HG02970 (cell line): ENCODE results near the gene KAT8.
"Not testable (repeated sequence)": the region's sequence is repeated elsewhere in the genome, so short reads cannot be mapped to it uniquely, and the experiment has no call there.

ENCODE experiments used
- ATAC-seq: cut with Tn5 transposase; IDR thresholded peaks from one replicate; pipeline ENCODE4 v1.9.1; 2021; ENCODE audit warnings: mild to moderate bottlenecking, moderate library complexity, moderate number of reproducible peaks; ENCODE audit not compliant: unreplicated experiment, low FRiP score

Gene KAT8

GRCh38 chr16:31143011-31143693 is 25.7 kb downstream of the KAT8 start:
- no peak for ATAC-seq

DNA sequence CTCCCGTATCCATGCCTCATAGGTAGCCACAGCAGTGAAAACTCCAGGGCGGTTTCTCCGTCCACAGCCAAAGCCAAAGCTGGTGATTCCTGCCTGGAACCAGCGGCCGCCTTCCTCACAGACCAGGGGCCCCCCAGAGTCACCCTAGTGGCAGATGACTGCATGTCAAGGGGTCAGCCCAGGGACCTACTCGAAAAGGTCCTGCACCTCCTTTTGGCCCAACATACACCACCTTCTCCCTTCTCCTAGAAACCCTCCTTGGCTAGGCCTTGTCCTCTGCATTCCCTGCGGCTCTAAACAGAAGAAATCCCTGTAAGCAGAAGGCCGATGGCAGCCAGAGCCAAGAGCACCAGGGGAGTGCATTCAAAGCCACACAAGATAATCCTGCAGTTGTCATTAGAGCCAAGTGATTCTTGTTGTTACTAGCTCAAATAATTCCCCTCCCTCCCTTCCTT is 26.3 kb downstream of the KAT8 start:
- no peak for ATAC-seq

- not testable (repeated sequence) for ATAC-seq
Observed at GRCh38 chr16:31144418-31144817, 27.0 kb downstream of the KAT8 start.

DNA sequence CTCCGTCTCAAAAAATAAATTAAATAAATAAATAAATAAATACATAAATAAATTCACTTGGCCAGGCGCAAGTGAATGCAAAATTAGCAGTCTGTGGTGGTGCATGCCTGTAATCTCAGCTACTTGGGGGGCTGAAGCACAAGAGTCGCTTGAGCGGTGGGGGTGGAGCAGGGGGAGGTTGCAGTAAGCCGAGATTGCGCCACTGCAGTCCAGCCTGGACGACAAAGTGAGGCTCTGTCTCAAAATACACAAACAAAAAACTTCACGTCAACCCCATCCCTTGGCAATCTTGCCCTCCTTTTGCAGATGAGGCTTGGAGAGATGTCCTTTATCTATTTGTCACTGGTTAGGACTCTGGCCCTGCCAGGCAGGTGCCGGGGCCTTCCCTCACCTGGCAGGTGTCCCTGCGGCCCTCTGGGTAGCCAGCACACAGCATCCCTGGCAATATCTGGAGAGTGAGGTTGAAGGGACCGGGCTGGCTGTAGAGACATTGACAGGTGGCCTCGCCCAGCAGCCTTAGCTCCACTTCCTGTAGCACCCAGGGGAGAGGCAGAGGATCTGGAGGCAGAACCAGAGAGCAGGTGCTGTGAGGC is 28.0 kb downstream of the KAT8 start:
- no peak for ATAC-seq

DNA sequence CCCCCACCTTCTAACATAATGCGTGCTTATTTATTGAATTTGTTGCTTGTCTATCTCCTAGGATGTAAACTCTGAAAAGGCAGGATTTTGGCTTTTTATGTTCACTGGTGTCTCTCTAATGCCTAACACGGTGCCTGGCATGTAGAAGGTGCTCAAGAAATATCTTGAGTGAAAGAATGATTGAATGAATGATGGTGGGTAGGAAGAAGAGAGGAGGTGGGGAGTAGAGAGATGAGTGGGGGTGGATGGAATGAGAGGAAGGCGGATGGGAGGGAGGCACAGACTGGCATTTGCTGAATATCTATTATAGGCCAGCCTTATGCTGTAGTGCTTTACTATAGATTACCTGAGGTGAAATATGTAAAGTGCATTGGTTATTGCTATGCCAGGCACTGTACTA is 30.1 kb downstream of the KAT8 start:
- no peak for ATAC-seq

DNA sequence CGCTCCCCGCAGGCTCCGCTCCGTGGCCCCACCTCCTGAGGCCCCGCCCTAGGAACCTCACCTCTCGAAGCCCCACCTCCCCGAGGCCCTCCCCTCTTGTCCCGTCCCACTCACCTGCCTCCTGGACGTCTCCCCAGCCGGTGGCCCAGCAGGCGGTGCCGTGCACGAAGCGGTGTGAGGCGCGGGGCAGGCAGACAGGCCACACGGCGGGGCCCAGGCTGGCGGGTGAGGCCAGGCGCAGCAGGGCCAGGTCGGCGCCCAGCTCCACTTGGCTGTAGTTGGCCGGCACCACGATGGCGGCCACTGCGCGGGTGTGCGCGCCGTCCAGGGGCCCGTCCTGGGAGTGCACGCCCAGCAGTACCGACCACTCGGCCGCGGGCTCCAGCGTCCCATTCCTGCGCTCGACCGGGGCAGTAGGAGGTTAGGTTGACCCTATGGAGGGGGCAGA is 30.8 kb downstream of the KAT8 start:
- ATAC-seq: no peak

- no peak for ATAC-seq
Observed at GRCh38 chr16:31148896-31149295, 31.4 kb downstream of the KAT8 start.

DNA sequence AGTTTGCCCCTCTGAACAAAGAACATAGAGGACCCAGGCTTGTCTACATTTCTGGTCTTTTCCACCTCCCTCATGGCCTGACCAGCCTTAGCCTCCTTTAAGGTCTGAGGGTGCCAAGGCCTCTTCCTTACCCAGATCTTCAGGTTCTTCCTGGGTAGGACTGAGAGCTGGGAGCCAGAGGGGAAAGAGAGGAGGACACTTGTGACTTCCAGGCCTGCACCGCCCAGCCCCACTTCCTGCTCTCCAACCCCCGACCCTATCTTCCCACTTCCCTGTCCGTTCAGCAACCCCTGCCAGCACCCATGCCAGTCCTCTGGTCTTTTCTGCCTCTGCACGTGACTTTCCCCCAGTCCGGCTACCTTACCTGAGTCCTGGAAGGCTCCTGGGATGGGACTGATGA is 31.9 kb downstream of the KAT8 start:
- no peak for ATAC-seq

DNA sequence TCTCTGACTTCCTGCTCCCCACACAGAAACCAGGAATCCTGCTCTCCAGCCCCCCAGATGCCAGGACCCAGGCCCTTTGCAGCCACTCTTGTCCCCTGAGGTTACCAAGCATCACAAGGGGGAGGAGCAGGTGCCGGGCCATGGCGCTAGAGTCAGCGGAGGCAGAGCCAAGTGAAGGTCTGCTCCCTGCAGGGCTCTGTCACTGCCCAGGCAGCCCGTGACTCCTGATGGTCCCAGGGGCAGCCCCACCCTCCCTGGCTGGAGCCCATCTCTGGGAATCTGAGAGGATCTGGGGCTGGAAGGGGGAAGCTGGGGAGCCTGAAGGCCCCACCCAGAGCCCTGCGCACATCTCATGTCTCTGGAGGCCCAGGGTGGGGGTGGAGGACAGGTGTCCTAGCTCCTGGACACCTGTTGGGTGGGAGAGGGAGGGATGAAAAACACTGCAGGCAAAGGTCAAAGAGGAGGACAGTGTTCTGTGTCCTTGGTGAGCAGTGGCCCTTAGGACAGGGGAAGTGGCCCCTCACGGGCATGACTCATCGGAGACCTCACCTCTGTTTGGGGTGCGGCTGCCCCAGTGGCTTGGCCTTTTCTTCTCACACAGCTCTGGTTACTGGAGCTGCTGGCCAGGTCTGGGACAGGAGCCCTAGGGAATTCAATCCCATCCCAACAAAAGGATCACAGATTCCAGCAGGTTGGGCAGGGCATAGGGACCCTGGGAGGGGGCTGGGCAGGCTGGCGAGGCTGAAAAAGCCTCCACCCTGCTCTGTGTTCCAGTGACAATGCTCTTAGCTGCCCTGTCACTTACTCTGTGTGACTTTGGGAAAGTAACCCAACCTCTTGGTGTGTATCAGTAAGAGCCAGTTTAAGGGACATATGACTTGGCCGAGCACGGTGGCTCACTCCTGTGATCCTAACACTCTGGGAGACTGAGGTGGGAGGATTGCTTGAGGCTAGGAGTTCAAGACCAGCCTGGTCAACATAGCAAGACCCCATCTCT is 32.7 kb downstream of the KAT8 start, which contains the start of gene PRSS36:
Gene PRSS36 (minus strand): TSS at position 173 of the 997 bp plus-strand sequence. CDS start 31 bp downstream, at position 142.
- ATAC-seq: no peak

- not testable (repeated sequence) for ATAC-seq
Observed at GRCh38 chr16:31150976-31151375, 33.5 kb downstream of the KAT8 start.

DNA sequence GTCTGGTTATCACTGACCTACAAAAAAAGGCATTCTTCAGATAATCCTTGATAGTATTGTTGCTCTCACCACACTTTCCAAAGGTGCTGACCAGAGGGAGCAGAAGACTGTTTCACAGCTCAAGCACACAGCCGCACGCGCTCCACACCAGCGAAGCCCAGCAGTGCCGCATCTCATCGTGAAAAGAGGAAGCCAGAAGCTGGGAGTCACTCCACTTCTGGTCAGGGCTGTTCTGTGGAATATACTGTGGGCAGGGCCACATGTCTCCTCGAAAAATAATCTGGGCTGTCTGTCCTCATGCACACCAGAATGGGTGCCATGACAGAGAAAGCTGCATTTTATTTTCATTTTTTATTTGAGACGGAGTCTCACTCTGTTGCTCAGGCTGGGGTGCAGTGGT is 39.7 kb downstream of the KAT8 start:
- no peak for ATAC-seq

DNA sequence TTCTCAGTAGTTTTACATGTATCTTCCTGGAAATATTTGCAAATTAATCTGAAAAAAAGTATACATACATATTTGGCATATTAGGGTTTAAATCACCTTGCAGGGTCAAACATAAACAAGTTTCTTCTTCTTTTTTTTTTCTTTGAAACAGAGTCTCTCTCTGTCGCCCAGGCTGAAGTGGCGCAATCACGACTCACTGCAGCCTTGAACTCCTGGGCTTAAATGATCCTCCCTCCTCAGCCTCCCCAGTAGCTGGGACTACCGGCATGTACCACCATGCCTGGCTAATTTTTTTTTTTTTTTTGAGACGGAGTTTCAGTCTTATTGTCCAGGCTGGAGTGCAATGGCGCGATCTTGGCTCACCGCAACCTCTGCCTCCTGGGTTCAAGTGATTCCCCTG is 49.9 kb downstream of the KAT8 start:
- no peak for ATAC-seq

DNA sequence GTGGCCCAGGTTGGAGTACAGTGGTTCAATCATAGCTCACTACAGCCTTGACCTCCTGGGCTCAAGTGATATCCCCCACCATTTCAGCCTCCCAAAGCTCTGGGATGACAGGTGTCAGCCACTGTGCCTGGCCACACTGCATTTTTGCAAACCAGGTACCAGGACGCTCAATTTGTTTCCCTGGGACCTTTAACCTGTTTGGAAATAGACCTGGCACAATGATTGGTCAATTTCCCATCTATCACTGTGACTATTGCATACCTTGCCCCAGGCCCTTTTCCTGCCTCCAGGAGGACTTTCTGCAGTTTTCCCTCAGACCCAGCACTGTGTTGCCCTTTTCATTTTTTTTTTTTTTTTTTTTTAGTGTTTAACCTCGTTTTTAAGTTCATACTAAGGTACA is 51.4 kb downstream of the KAT8 start:
- no peak for ATAC-seq

- not testable (repeated sequence) for ATAC-seq
Observed at GRCh38 chr16:31170048-31170447, 52.6 kb downstream of the KAT8 start.

DNA sequence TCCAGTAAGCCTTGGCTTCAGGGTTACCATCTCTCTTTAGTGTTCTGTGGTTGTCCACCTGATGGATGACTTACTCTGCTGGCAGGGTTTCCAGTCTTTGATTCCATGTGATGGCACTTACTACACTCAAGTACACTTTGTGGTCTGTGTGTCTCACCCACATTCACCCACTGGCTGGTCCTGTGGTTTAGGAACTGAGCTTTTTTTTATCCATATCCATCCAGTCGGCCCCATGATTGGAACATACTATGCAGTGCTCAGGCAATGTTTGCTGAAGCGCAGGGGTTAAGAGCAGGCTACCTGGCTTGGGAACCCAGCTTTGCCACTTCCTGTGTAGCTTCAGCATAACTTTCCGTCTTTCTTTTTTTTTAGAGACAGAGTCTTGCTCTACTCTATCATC is 59.7 kb downstream of the KAT8 start:
- no peak for ATAC-seq

- ATAC-seq: peak; percentile 1
Observed at GRCh38 chr16:31179219-31179746, 61.8 kb downstream of the KAT8 start.

- ATAC-seq: peak; percentile 68
Observed at GRCh38 chr16:31179747-31180459, 62.4 kb downstream of the KAT8 start, which contains the start of gene FUS. Gene FUS, plus strand, starts transcription at chr16:31180139. Its CDS starts 76 bp downstream, at chr16:31180215.
